H9 (cell line): ENCODE measurements around the gene SNRPD3. TPM values are rescaled to one million over a fixed set of nuclear protein-coding genes. Genes with fewer than 3 reads are reported as not detected.

ENCODE experiments used
- DNase-seq: peaks from one replicate; pipeline ENCODE4 v3.0.0-alpha.2; 2017
- H2AFZ ChIP-seq: one replicate; pipeline ENCODE4 v1.6.1; 2013; ENCODE audit warnings: mild to moderate bottlenecking, low read length, control low read depth, moderate library complexity
- H2AK5ac ChIP-seq: 2 replicates; pipeline ENCODE4 v1.6.1; 2013; ENCODE audit warnings: low read length, control low read depth, mixed read lengths; ENCODE audit not compliant: insufficient read length
- H2BK120ac ChIP-seq: one replicate; pipeline ENCODE4 v1.6.1; 2013; ENCODE audit warnings: low read depth, mild to moderate bottlenecking, low read length, control low read depth, inconsistent platforms; ENCODE audit not compliant: poor library complexity, severe bottlenecking
- H2BK12ac ChIP-seq: 2 replicates; pipeline ENCODE4 v1.6.1; 2013; ENCODE audit warnings: low read length, control low read depth, mixed read lengths, low read depth; ENCODE audit not compliant: insufficient read length
- H2BK15ac ChIP-seq: 2 replicates; pipeline ENCODE4 v1.6.1; 2013; ENCODE audit warnings: low read depth, low read length, control low read depth
- H2BK20ac ChIP-seq: one replicate; pipeline ENCODE4 v1.6.1; 2013; ENCODE audit warnings: low read depth, mild to moderate bottlenecking, low read length, control low read depth, inconsistent platforms; ENCODE audit not compliant: poor library complexity, severe bottlenecking
- H2BK5ac ChIP-seq: 2 replicates; pipeline ENCODE4 v1.6.1; 2013; ENCODE audit warnings: low read length, control low read depth, mixed read lengths; ENCODE audit not compliant: insufficient read length
- H3K14ac ChIP-seq: 2 replicates; pipeline ENCODE4 v1.6.1; 2013; ENCODE audit warnings: low read length, control low read depth; ENCODE audit not compliant: insufficient read depth
- H3K18ac ChIP-seq: 2 replicates; pipeline ENCODE4 v1.6.1; 2013; ENCODE audit warnings: low read depth, mild to moderate bottlenecking, mixed read lengths, low read length, control low read depth; ENCODE audit not compliant: insufficient read length
- H3K23ac ChIP-seq: 2 replicates; pipeline ENCODE4 v1.6.1; 2013; ENCODE audit warnings: low read length, control low read depth, mixed read lengths, low read depth; ENCODE audit not compliant: insufficient read length
- H3K23me2 ChIP-seq: 2 replicates; pipeline ENCODE4 v1.6.1; 2013; ENCODE audit warnings: low read depth, mild to moderate bottlenecking, mixed read lengths, low read length, control low read depth; ENCODE audit not compliant: insufficient read length, poor library complexity, severe bottlenecking
- H3K27ac ChIP-seq: 2 replicates; pipeline ENCODE4 v1.5.1; 2013; ENCODE audit warnings: low read length, control low read depth, mixed read lengths, low read depth; ENCODE audit not compliant: insufficient read length
- H3K27me3 ChIP-seq: 2 replicates; pipeline ENCODE4 v1.6.1; 2013; ENCODE audit warnings: low read length, control low read depth, inconsistent platforms; ENCODE audit not compliant: insufficient read depth
- H3K4ac ChIP-seq: 2 replicates; pipeline ENCODE4 v1.6.1; 2013; ENCODE audit warnings: low read depth, mild to moderate bottlenecking, control low read depth, inconsistent platforms, low read length, moderate library complexity
- H3K4me1 ChIP-seq: 2 replicates; pipeline ENCODE4 v1.6.1; 2013; ENCODE audit warnings: low read length, control low read depth, inconsistent platforms; ENCODE audit not compliant: insufficient read depth
- H3K4me2 ChIP-seq: 2 replicates; pipeline ENCODE4 v1.6.1; 2013; ENCODE audit warnings: low read length, control low read depth, mixed read lengths; ENCODE audit not compliant: insufficient read length, insufficient read depth
- H3K56ac ChIP-seq: 2 replicates; pipeline ENCODE4 v1.6.1; 2013; ENCODE audit warnings: low read depth, mild to moderate bottlenecking, mixed read lengths, low read length, control low read depth; ENCODE audit not compliant: insufficient read length
- H3K79me1 ChIP-seq: 2 replicates; pipeline ENCODE4 v1.6.1; 2013; ENCODE audit warnings: low read depth, mild to moderate bottlenecking, moderate library complexity, low read length, control low read depth, inconsistent platforms; ENCODE audit not compliant: insufficient read depth, poor library complexity, severe bottlenecking
- H3K79me2 ChIP-seq: 2 replicates; pipeline ENCODE4 v1.6.1; 2013; ENCODE audit warnings: low read length, control low read depth, inconsistent platforms; ENCODE audit not compliant: insufficient read depth
- H3K9ac ChIP-seq: 2 replicates; pipeline ENCODE4 v1.6.1; 2013; ENCODE audit warnings: low read length, control low read depth, mixed read lengths; ENCODE audit not compliant: insufficient read length; ENCODE audit errors: extremely low read depth
- H3K9me3 ChIP-seq: one replicate; pipeline ENCODE4 v1.6.1; 2013; ENCODE audit warnings: low read depth, low read length, inconsistent platforms; ENCODE audit not compliant: control insufficient read depth
- H3T11ph ChIP-seq: one replicate; pipeline ENCODE4 v1.6.1; 2013; ENCODE audit warnings: mild to moderate bottlenecking, low read length, control low read depth, inconsistent platforms
- H4K20me1 ChIP-seq: one replicate; pipeline ENCODE4 v1.6.1; 2013; ENCODE audit not compliant: control insufficient read depth, insufficient read length, insufficient read depth
- H4K5ac ChIP-seq: 2 replicates; pipeline ENCODE4 v1.6.1; 2013; ENCODE audit warnings: low read depth, mild to moderate bottlenecking, mixed read lengths, low read length, control low read depth; ENCODE audit not compliant: insufficient read length
- H4K8ac ChIP-seq: replicated peaks from 2 replicates; pipeline ENCODE4 v1.6.1; 2013; ENCODE audit warnings: low read length, control low read depth, mixed read lengths, low read depth; ENCODE audit not compliant: insufficient read length
- H4K91ac ChIP-seq: 2 replicates; pipeline ENCODE4 v1.6.1; 2013; ENCODE audit warnings: low read depth, mild to moderate bottlenecking, moderate library complexity, mixed read lengths, low read length, control low read depth; ENCODE audit not compliant: insufficient read length
- H3K27ac Mint-ChIP-seq, 3 experiments: 2 replicates in 2 of 3; 3 replicates in 1 of 3; pipeline ENCODE4 v1.8.0; 2020 to 2021; ENCODE audit warnings: mixed read lengths in 3 of 3, mild to moderate bottlenecking in 1 of 3, moderate library complexity in 1 of 3
- H3K27me3 Mint-ChIP-seq: 2 replicates; pipeline ENCODE4 v1.8.0; 2021; ENCODE audit warnings: low read depth, mild to moderate bottlenecking, moderate library complexity, mixed read lengths
- H3K36me3 Mint-ChIP-seq, 3 experiments: 2 replicates in 2 of 3; 3 replicates in 1 of 3; pipeline ENCODE4 v1.8.0; 2020 to 2021; ENCODE audit warnings: low read depth in 3 of 3, mixed read lengths in 3 of 3; ENCODE audit not compliant: insufficient read depth in 1 of 3
- H3K4me1 Mint-ChIP-seq, 2 experiments: 2 replicates each; pipeline ENCODE4 v1.8.0; 2020; ENCODE audit warnings: mixed read lengths in 2 of 2
- H3K4me3 Mint-ChIP-seq, 2 experiments: 2 replicates in 1 of 2; 3 replicates in 1 of 2; pipeline ENCODE4 v1.8.0; 2020 to 2021; ENCODE audit warnings: mild to moderate bottlenecking in 2 of 2, mixed read lengths in 2 of 2, moderate library complexity in 1 of 2
- H3K9me3 Mint-ChIP-seq, 2 experiments: 2 replicates in 1 of 2; 3 replicates in 1 of 2; pipeline ENCODE4 v1.8.0; 2020; ENCODE audit warnings: mild to moderate bottlenecking in 2 of 2, mixed read lengths in 2 of 2, moderate library complexity in 1 of 2
- CTCF ChIP-seq: fragments of 200-600 bp; sonication (generic); conservative IDR thresholded peaks from 3 replicates; pipeline ENCODE4 v1.8.0; 2021; ENCODE audit warnings: antibody characterized with exemption, mild to moderate bottlenecking
- WGBS: extraction: QIAGEN DNeasy Blood & Tissue Kit; methylation state at CpG from one replicate; pipeline ENCODE4 v1.1.7; 2013; ENCODE audit warnings: missing lambda C conversion rate, low lambda C conversion rate, mixed read lengths; ENCODE audit not compliant: insufficient read length; ENCODE audit errors: extremely low coverage; 5-methylcytosine and 5-hydroxymethylcytosine counted together
- total RNA-seq: library from RNA; stranded (reverse); gene quantifications from 2 replicates; pipeline ENCODE4 v1.2.1, GENCODE V29; 2021

SNRPD3 gene
- total RNA-seq, 1 experiment from 2014 or later = 212 TPM

- Histone ChIP-seq H2AFZ (no peak overlapping the region), H4K20me1 (no peaks in the 10 kb centered on the region), H3K79me2 (no peaks in the 10 kb centered on the region), H3K27me3 (no peaks in the 10 kb centered on the region), H3K4ac (no peak overlapping the region), H3K23me2 (no peaks in the 10 kb centered on the region), H2BK120ac (no peak overlapping the region), H4K5ac (no peak overlapping the region), H3K18ac (no peak overlapping the region), H3K27ac (no peak overlapping the region), H3T11ph (no peak overlapping the region), H3K79me1 (no peaks in the 10 kb centered on the region), H4K91ac (no peak overlapping the region), H2AK5ac (no peak overlapping the region), H3K9ac (no peak overlapping the region), H2BK12ac (no peak overlapping the region), H2BK5ac (no peak overlapping the region), H3K14ac (no peak overlapping the region), H2BK15ac (no peak overlapping the region), H4K8ac (no peak overlapping the region), H3K56ac (no peak overlapping the region), H3K23ac (no peak overlapping the region), H3K9me3 (no peaks in the 10 kb centered on the region), H3K4me1 (no peaks in the 10 kb centered on the region), H3K4me2 (no peak overlapping the region), H2BK20ac (no peak overlapping the region)
- peaks cover 0 to 8% (median 7%) of the 10 kb centered on the region in 3 experiments; a peak in 3 of 7 replicates for H3K36me3 Mint-ChIP-seq
- peaks cover 5 to 18% of the 10 kb centered on the region in 2 experiments for H3K4me1 Mint-ChIP-seq
- H3K9me3 Mint-ChIP-seq = no peaks in the 10 kb centered on the region
- no peak for DNase-seq
- H3K27ac Mint-ChIP-seq = no peak overlapping the region
- TF ChIP-seq CTCF = no peak
- H3K27me3 Mint-ChIP-seq = no peaks in the 10 kb centered on the region
- no CpG with 5 or more reads among the region's 7 CpGs for WGBS
- H3K4me3 Mint-ChIP-seq = no peak overlapping the region
These were observed 33.8 kb downstream of the SNRPD3 start for GRCh38 chr22:24589518-24590030.
